ENCODE data around the gene RIPOR3.
A peak's percentile ranks its signal among the peaks of the same experiment; 100 is the strongest.

RIPOR3 gene, protein sequence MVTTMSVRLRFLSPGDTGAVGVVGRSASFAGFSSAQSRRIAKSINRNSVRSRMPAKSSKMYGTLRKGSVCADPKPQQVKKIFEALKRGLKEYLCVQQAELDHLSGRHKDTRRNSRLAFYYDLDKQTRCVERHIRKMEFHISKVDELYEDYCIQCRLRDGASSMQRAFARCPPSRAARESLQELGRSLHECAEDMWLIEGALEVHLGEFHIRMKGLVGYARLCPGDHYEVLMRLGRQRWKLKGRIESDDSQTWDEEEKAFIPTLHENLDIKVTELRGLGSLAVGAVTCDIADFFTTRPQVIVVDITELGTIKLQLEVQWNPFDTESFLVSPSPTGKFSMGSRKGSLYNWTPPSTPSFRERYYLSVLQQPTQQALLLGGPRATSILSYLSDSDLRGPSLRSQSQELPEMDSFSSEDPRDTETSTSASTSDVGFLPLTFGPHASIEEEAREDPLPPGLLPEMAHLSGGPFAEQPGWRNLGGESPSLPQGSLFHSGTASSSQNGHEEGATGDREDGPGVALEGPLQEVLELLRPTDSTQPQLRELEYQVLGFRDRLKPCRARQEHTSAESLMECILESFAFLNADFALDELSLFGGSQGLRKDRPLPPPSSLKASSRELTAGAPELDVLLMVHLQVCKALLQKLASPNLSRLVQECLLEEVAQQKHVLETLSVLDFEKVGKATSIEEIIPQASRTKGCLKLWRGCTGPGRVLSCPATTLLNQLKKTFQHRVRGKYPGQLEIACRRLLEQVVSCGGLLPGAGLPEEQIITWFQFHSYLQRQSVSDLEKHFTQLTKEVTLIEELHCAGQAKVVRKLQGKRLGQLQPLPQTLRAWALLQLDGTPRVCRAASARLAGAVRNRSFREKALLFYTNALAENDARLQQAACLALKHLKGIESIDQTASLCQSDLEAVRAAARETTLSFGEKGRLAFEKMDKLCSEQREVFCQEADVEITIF

DNA sequence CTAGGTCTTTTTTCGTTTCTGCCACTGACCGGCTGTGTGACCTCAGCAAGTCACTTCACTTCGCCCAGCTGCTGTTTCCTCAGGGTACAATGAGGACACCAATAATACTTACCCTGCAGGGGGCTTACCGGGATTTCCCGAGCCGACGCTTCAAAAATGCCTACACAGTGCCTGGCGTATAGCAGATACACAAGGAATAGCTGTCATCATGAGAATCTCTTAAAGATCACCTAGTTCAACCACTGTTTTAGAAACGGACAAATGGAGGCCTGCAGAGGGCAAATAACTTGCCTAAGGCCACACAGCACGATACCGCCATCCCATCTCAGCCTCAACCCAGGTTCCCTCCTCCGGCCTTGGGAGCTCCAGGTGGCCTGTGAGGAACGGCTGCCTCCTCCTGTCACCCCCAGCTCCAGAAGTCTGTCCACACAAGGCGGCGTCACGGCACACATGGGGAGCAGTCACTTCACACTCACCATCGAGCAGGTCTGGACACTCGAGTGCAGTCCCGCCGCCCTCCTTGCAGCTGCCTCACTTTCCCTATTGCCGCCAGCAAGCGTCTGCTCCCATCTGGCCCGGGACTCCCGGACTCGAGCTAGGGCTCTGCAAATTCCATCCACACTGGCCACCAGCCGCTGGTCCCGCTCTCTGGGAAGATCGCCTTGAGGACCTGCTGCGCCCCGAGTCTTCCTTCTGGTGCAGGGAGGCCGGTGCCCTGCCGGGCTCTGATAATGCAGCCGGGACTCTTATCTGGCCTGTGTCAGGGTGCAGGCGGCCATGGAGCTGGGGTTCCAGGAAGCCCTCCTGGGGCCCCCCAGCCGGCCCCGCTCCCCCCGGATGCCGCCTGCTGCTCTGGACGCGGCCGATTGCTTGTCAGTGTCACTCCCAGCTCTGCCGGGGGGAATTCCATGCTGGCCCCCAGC, at the start of gene RIPOR3:
RIPOR3 (minus strand) TSS at position 893 of the 923 bp plus-strand sequence; CDS start at position 479, 414 bp downstream.
- peak; percentile 43 for DNase-seq (ENCODE audit: low spot score)

- DNase-seq (ENCODE audit: low spot score) = no peak
Measured at GRCh38 chr20:50737352-50737751, 46.0 kb upstream of the RIPOR3 start.

DNA sequence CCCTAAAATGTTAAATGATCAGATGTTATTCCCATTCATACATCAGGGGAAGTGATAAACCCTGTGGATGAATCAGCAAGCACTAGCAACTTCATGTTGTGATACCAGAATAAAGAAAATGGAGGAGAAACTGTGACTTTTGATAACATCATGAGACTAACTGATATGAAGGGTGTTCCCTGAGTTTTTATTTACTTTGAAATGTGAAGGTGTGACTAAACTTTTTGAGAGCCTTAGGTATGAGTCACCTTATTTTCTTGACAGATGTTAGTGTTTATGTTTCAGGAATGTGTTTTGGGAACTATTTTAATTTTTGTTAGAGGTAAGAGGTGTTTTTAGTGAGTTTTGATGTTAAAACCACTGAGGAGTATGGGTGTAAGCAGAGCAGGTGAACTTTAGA, 44.5 kb upstream of the RIPOR3 start:
- DNase-seq (ENCODE audit: low spot score) = no peak

DNA sequence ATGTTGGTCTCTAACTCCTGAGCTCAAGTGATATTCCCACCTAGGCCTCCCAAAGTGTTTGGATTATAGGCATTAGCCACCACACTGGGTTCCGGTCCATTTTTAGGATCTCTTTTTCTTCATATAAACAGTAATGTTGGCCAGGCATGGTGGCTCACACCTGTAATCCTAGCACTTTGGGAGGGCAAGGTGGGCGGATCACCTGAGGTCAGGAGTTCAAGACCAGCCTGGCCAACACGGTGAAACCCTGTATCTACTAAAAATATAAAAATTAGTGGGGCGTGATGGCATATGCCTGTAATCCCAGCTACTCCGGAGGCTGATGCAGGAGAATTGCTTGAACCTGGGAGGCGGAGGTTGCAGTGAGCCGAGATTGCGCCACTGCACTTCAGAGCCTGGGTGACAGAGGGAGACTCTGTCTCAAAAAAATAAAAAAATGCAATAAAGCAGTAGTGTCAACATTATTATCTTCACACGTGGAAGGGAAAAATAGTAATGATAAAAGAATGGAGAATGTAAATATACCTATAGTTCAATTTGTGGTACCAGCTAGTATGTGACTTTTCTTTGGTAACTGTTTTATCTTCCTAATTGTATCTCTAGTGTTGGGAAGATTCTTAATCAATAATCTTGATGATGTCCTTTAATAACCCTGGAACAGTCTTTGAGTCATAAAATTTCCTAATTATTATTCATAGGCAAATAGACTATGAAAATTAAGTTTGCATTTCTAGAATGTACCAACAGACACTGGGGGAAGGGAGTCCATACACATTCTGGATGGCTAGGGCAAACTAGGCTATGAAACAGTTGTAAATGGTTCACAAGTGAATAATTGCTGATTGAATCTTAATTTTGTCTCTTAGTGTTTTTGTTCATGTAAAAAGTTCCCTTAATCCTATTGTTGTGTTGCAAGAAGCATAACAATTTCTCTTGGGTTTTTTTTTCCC, 43.7 kb upstream of the RIPOR3 start:
- DNase-seq (ENCODE audit: low spot score) = no peak

GRCh38 chr20:50733644-50734349, 42.5 kb upstream of the RIPOR3 start:
- DNase-seq (ENCODE audit: low spot score) = no peak

GRCh38 chr20:50731930-50732690, 40.8 kb upstream of the RIPOR3 start:
- DNase-seq (ENCODE audit: low spot score) = no peak

DNA sequence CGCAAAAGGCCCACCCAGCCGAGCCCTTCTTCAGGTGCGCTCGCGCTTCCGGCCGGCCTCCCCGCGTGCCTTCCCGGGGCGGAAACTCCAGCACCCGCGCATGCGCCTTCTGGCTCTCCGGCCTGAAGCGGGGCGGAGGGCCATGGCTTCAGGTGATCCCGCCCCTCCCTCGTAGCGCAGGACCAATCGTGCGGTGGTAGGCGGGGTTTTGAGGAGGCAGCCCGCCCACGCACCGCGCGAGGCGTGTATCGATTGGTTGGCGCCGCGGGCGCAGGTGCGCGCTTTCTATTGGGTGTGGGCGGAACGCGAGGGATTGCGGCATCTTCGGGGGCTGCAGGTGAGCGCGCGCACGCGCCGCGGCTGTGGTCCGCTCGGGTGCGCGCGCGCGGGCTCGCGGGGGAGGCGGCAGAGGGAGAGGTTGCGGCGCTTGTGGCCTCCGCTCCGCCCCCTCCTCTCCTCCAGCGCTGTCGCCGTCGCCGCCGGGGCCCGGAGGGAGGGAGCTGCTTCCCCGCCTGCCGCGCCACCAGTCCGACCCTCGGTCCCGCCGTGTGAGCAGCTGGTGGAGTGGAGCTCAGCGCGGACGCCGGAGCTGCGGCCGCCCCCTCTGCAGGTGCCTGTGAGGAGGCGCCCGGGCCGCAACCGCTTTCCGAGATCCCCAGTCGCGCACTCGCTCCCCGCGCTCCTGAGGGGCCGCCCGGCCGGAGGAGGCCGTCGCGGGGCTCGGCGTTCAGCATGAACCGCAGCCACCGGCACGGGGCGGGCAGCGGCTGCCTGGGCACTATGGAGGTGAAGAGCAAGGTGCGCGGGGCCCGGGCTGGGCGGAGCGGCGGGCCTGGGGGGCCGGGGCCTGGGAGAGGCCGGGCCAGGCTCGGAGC, 40.0 kb upstream of the RIPOR3 start, which contains the start of gene PARD6B:
PARD6B (plus strand) TSS at position 526 of the 875 bp plus-strand sequence; CDS start at position 733, 207 bp downstream.
- peak; percentile 97 for DNase-seq (ENCODE audit: low spot score)

- no peak for DNase-seq (ENCODE audit: low spot score)
Measured at GRCh38 chr20:50730765-50731054, 39.4 kb upstream of the RIPOR3 start.

DNA sequence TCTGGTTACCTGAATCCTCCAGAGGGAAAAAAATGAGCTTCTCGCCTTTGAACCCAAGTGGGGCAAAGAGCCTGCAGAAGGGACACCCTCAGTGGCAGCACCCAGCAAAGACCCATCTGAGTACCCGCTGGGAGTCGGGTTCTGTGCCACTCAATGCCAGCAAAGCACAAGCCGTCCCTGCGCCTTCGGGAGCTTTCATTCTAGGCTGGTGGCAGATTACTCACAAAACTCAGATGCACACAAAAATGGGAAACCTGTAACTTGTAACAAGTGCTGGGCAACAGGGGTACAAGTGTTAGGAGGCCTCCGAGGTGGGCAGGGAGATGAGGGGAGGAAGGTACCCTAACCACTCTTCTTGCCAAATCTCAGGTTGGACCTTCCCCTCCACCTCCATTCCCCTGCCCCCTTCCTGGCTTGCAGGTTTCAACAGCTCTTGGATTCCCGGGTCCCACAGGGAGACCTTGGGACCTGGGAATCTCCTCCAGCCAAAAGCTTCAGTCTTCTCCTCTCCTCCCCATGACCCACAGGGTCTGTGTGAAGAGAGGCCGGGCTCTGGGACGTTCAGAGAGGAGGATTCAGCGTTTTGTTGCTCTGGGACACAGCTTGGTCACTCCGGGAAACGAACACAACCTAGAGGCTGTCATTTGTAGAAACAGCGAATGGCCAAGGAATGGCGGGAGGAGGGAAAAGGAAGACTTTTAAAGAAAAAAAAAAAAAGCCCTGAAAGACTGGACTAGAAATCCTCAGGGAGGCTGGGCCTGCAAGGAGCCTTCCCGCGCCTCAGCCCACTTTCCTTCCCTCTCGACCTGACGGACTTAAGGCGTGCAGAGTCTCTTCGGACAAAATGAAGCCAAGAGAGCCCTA, 38.8 kb upstream of the RIPOR3 start:
- DNase-seq (ENCODE audit: low spot score) = peak; percentile 38

DNA sequence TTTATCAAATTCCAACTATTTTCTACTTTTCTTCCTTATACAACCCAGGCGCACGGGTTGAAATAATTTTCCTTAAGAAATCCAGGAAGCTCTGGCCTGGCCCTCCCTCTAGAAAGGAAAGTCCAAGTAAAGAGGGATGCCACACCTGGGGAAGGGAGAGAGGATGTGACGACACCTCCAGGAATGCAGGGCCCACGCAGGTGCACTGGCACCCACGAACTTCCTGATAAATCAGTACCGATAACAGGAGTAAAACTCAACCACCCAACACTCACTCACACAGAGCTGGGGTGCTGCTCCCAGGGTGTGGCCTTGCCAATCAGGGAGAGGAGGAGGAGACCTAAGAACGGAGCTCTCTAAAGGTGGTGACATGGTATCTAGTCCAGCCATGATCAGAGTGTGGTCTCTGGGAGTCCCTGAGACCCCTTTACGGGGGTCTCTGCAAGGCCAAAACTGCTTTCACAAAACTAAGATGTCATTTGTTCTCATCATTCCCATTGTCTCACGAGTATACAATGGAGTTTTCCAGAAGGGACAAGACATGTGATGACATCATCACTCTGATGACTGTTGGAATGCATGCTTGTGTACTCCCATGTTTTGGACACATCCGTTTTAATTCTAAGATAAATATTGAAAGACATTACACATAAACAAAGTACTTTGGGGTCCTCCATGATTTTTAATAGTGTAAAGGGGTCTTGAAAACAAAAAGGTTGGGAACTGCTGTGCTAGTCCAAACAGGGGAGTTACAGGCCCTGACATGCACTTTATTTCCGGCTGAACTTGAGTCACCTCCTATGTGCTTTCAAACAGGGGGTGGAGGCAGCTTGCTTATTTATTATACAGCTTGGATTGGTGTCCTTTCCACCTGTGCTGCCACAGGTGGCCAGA, 37.9 kb upstream of the RIPOR3 start:
- no peak for DNase-seq (ENCODE audit: low spot score)

GRCh38 chr20:50728486-50728980, 37.2 kb upstream of the RIPOR3 start:
- no peak for DNase-seq (ENCODE audit: low spot score)

DNA sequence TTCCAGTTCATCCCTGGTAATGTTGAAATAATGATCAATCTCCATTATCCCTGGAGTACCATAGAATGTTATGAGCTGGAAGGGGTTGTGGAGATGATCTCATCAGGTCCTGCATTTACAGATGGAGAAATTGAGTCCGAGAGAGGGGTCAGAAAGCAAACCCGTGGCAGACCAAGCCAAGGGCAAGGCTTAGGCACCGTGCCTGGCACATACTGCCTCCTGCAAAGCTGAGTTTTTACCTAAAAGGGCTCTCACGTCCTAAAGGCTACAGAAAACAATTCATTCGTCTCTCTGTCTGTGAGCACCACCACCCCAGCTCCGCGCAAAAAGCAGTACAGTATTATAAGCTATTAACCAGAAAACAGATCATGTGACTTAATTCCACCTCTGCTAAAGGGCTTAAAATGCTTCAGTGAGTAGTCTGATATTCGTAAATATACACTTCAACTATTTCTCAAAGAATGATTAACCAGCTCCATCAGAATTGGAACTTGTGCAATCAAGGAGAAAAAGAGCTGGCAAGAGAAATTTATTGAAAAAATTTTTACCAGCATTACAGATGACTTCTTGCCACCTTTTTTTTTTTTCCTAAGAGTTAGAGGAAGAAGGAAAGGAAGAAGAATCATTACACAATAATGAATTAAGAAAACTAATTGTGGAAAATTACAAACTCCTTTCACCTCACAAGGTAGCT, 36.6 kb upstream of the RIPOR3 start:
- no peak for DNase-seq (ENCODE audit: low spot score)

GRCh38 chr20:50726955-50727791, 35.8 kb upstream of the RIPOR3 start:
- DNase-seq (ENCODE audit: low spot score) = no peak

DNA sequence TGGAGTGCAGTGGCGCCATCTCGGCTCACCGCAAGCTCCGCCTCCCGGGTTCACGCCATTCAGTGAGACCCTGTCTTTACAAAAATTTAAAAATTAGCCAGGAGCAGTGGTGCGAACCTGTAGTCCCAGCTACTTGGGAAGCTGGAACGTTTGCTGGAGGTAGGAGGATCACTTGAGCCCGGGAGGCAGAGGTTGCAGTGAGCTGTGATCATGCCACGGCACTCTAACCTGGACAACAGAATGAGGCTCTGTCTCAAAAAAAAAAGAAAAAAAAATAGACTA, 34.3 kb upstream of the RIPOR3 start:
- no peak for DNase-seq (ENCODE audit: low spot score)

Measured in AG08395 (cell line).